Transverse colon (tissue), 4 donors: ENCODE results near the gene MOBP. TPM values are rescaled to one million over a fixed set of nuclear protein-coding genes. Genes with fewer than 3 reads are reported as not detected.

Experiments used
- DNase-seq: peaks from one replicate; pipeline ENCODE4 v3.0.0-alpha.2; 2019
- H3K27ac ChIP-seq, 4 donors: fragments of 200-600 bp; sonication (generic); 2 replicates each; pipeline ENCODE4 v1.5.1; 2016 to 2018; ENCODE audit warnings: inconsistent platforms in 4 of 4
- H3K27me3 ChIP-seq: fragments of 200-600 bp; sonication (generic); 2 replicates; pipeline ENCODE4 v1.5.1; 2017; ENCODE audit warnings: inconsistent platforms
- H3K36me3 ChIP-seq, 4 donors: fragments of 200-600 bp; sonication (generic); 2 replicates each; pipeline ENCODE4 v1.5.1; 2017 to 2019; ENCODE audit warnings: inconsistent platforms in 4 of 4
- H3K4me1 ChIP-seq, 4 donors: fragments of 200-600 bp; sonication (generic); 2 replicates each; pipeline ENCODE4 v1.5.1; 2017 to 2020; ENCODE audit warnings: inconsistent platforms in 4 of 4
- H3K4me3 ChIP-seq, 4 donors: fragments of 200-600 bp; sonication (generic); 1 replicate in 1 of 4; 2 replicates in 3 of 4; pipeline versions ENCODE4 v1.5.1 to v1.6.1; 2017 to 2019; ENCODE audit warnings: inconsistent platforms in 4 of 4
- H3K9me3 ChIP-seq, 2 donors: fragments of 200-600 bp; sonication (generic); 2 replicates each; pipeline ENCODE4 v1.5.1; 2017 to 2019; ENCODE audit warnings: inconsistent platforms in 2 of 2
- EP300 ChIP-seq: sonication (generic); formaldehyde crosslinking; IDR thresholded peaks from one replicate; pipeline ENCODE4 v1.6.1; 2017; ENCODE audit warnings: antibody characterized with exemption, low read depth
- POLR2A ChIP-seq: fragments of 450-650 bp; IDR thresholded peaks from one replicate; pipeline ENCODE4 v1.6.1; 2016; ENCODE audit warnings: antibody characterized with exemption, mild to moderate bottlenecking, moderate library complexity
- POLR2AphosphoS5 ChIP-seq, 3 donors: sonication (generic); formaldehyde crosslinking; IDR thresholded peaks; one replicate each; pipeline ENCODE4 v1.6.1; 2016; ENCODE audit warnings: antibody characterized with exemption in 3 of 3
- WGBS, 2 donors: methylation state at CpG; one replicate each; pipeline ENCODE4 v1.1.5; 2018; ENCODE audit warnings: low coverage in 1 of 2; 5-methylcytosine and 5-hydroxymethylcytosine counted together
- in situ Hi-C, 4 donors: fragments of 200-750 bp; cut with MboI; loops; one replicate each; pipeline versions ENCODE4 v1.15.0 to v1.15.1; 2017; ENCODE audit warnings: low sequenced_read_pairs in 3 of 4, low pct_ligation_motif_present in 1 of 4, low pct_unique_long_range_greater_than_20kb in 1 of 4
- intact Hi-C: fragments of 100-400 bp; cut with DNase I; formaldehyde crosslinking; loops from one replicate; pipeline ENCODE4 v1.15.1; 2023; ENCODE audit warnings: low total_unique reads
- total RNA-seq, 4 donors: library from RNA; depleted of rRNA; stranded (reverse); fragments of >200 nt; gene quantifications; one replicate each; pipeline ENCODE4 v1.1.0, GENCODE V29; 2016
- TF ChIP-seq, protein P1 (sequence below), 5 experiments: fragments of 200-600 bp in 3 of 5; fragments of 450-650 bp in 2 of 5; sonication (generic) in 3 of 5; IDR thresholded peaks; 1 replicate in 2 of 5; 2 replicates in 3 of 5; pipeline ENCODE4 v1.5.1; 2016 to 2017; ENCODE audit warnings: antibody characterized with exemption in 5 of 5, inconsistent platforms in 3 of 5, mild to moderate bottlenecking in 2 of 5, moderate library complexity in 1 of 5

MOBP gene
- total RNA-seq, 4 donors from 2014 or later, result 0.27 to 5.2 (median 1.3) TPM; not detected in 1

DNA sequence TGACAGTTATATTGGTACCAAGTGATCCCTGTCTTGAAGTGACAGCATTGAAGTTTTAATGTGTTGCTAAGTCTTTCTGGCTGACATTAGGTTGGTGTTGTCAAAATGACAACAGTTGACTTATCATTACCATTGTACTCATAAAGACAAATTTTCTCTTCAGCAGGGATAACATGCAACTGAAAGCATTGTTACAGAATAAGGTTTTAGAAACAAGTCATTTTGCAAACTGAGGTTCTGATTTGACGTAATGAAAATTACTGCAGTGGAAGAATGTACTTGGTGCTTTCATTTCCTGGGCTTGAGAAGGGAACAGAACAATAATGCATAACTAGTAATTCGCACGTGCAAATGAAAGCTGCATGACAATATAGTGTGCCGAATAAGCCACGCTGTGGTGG lies 75.1 kb downstream of the MOBP start:
- Histone ChIP-seq H3K27me3 (no peaks in the 10 kb centered on the region), H3K9me3 (no peaks in the 10 kb centered on the region), H3K36me3 (no peaks in the 10 kb centered on the region), H3K27ac (no peak overlapping the region), H3K4me1 (no peaks in the 10 kb centered on the region), H3K4me3 (no peak overlapping the region)
- WGBS, 2 donors, result 80 to 87% methylated on average over 5 of the region's 5 CpGs
- intact Hi-C loops, result no loop called here
- DNase-seq, result no peak
- TF ChIP-seq POLR2A (no peak), EP300 (no peak)
- TF ChIP-seq, protein P1, sequence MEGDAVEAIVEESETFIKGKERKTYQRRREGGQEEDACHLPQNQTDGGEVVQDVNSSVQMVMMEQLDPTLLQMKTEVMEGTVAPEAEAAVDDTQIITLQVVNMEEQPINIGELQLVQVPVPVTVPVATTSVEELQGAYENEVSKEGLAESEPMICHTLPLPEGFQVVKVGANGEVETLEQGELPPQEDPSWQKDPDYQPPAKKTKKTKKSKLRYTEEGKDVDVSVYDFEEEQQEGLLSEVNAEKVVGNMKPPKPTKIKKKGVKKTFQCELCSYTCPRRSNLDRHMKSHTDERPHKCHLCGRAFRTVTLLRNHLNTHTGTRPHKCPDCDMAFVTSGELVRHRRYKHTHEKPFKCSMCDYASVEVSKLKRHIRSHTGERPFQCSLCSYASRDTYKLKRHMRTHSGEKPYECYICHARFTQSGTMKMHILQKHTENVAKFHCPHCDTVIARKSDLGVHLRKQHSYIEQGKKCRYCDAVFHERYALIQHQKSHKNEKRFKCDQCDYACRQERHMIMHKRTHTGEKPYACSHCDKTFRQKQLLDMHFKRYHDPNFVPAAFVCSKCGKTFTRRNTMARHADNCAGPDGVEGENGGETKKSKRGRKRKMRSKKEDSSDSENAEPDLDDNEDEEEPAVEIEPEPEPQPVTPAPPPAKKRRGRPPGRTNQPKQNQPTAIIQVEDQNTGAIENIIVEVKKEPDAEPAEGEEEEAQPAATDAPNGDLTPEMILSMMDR (IDR thresholded peaks at IDR 0.05), result no peak
- in situ Hi-C loops, result no loop called here

DNA sequence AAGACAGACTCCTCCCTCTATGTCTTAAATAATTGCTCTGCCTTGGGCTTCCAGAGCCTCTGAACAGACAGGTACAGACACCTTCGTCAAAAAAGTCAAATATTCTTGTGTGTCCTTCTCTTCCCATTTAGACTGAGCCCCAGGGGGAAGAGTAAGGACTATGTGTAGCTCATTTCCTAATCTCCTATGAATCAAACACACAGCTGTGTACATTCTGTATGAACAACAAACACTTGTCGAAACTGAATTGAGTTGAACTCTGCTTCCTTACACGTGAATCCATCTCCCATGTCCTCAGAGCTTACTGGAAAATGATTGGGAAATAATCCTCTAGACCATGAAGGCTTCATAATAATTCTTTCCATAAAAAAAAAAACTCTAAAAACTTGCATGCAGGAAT lies 80.8 kb downstream of the MOBP start:
- no peaks in the 10 kb centered on the region for H3K9me3 ChIP-seq
- H3K4me3 ChIP-seq, result no peak overlapping the region
- TF ChIP-seq EP300 (no peak), POLR2A (no peak), POLR2AphosphoS5 (IDR thresholded peaks at IDR 0.05) (no peak)
- TF ChIP-seq, protein P1 (IDR thresholded peaks at IDR 0.05), result no peak
- 41% methylated on average over 3 of the region's 3 CpGs; no CpG with 5 or more reads in 1 of the 2 donors for WGBS, 2 donors
- H3K27ac ChIP-seq, result no peak overlapping the region
- intact Hi-C loops (no loop called here), in situ Hi-C loops (no loop called here)
- H3K4me1 ChIP-seq, result no peaks in the 10 kb centered on the region
- DNase-seq, result no peak
- no peaks in the 10 kb centered on the region for H3K36me3 ChIP-seq
- no peaks in the 10 kb centered on the region for H3K27me3 ChIP-seq

DNA sequence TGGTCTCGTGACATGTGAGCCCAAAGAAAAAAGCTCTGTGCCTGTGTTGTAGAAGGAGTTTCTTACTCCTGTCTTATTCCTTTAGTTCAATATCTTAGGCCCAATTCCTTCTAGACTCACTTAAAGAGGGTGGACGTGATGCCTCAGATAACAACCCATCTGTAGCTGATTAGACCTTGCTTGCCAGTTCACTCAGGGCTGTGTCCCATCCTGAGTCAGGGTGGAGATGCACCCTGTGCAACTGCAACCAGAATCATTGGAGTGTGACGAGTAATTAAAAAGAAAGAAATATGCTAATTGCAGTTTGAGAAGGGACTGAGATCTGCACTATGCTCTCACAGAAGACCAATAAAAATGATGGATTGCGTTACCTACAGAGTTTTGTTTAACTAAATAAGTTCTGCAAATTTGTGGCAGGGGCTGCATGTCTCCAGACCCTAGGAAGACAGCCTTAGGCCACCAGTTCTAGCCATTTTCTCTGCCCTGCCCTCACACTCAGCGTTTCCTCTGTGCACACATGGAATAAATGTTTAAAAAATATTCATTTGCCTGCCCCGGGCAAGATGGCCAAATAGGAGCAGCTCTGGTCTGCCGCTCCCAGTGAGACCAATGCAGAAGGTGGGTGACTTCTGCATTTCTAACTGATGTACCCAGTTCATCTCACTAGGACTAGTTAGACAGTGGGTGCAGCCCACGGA lies 83.0 kb downstream of the MOBP start:
- Histone ChIP-seq H3K27me3 (no peaks in the 10 kb centered on the region), H3K27ac (no peak overlapping the region), H3K9me3 (no peaks in the 10 kb centered on the region), H3K36me3 (no peaks in the 10 kb centered on the region), H3K4me1 (no peaks in the 10 kb centered on the region), H3K4me3 (no peak overlapping the region)
- TF ChIP-seq, protein P1 (IDR thresholded peaks at IDR 0.05), result no peak
- in situ Hi-C loops (no loop called here), intact Hi-C loops (no loop called here)
- DNase-seq, result no peak
- 57 to 63% methylated on average over 6 to 8 of the region's 8 CpGs for WGBS, 2 donors

Other genes starting within 250 kb of the MOBP start
- gene CX3CR1, start 187.6 kb upstream of the MOBP start, total RNA-seq, result under 1 TPM in 1 of 4 donors, not detected in 3; 0.32 TPM
- gene CCR8, start 138.0 kb upstream of the MOBP start, total RNA-seq, result not detected
- gene SLC25A38, start 84.3 kb upstream of the MOBP start, total RNA-seq, result 10 to 100 TPM; 10.5 to 61.7 (median 40.4) TPM
- 1,000 to 10,000 TPM in 1 of 4 donors, 100 to 1,000 TPM in 3; 460 to 1,003 (median 843) TPM for gene RPSA, start 61.0 kb upstream of the MOBP start, total RNA-seq